ENCODE results near the gene RPRD1B.

Gene RPRD1B

GRCh38 chr20:38043512-38044300 is 10.2 kb downstream of the RPRD1B start:
- Histone ChIP-seq H3K4me3 (ENCODE audit: low read length in 2 of 2) (no peak overlapping the region), H3K4me1 (ENCODE audit: control insufficient read depth, insufficient read depth, low read length) (no peaks in the 10 kb centered on the region), H3K27ac (ENCODE audit: low read length) (no peak overlapping the region), H3K36me3 (ENCODE audit: control insufficient read depth in 2 of 2, insufficient read depth in 2 of 2, low read length in 2 of 2) (peaks cover 14 to 24% of the 10 kb centered on the region in 2 donors), H3K27me3 (ENCODE audit: control insufficient read depth in 1 of 2, insufficient read depth in 2 of 2, low read length in 2 of 2) (no peaks in the 10 kb centered on the region), H3K9ac (ENCODE audit: low read length in 2 of 2) (no peak overlapping the region), H3K9me3 (ENCODE audit: control insufficient read depth in 2 of 2, low read length in 2 of 2) (no peaks in the 10 kb centered on the region)

GRCh38 chr20:38044685-38045084 is 11.1 kb downstream of the RPRD1B start:
- H3K4me3 ChIP-seq (ENCODE audit: low read length in 2 of 2) = no peak overlapping the region
- no peaks in the 10 kb centered on the region for H3K27me3 ChIP-seq (ENCODE audit: control insufficient read depth in 1 of 2, insufficient read depth in 2 of 2, low read length in 2 of 2)
- H3K9ac ChIP-seq (ENCODE audit: low read length in 2 of 2) = no peak overlapping the region
- H3K36me3 ChIP-seq (ENCODE audit: control insufficient read depth in 2 of 2, insufficient read depth in 2 of 2, low read length in 2 of 2) = peaks cover 16 to 26% of the 10 kb centered on the region in 2 donors
- H3K4me1 ChIP-seq (ENCODE audit: control insufficient read depth, insufficient read depth, low read length) = no peaks in the 10 kb centered on the region
- no peak overlapping the region for H3K27ac ChIP-seq (ENCODE audit: low read length)
- H3K9me3 ChIP-seq (ENCODE audit: control insufficient read depth in 2 of 2, low read length in 2 of 2) = no peaks in the 10 kb centered on the region

- H3K27ac ChIP-seq (ENCODE audit: low read length) = no peak overlapping the region
- no peak overlapping the region for H3K4me3 ChIP-seq (ENCODE audit: low read length in 2 of 2)
- no peaks in the 10 kb centered on the region for H3K4me1 ChIP-seq (ENCODE audit: control insufficient read depth, insufficient read depth, low read length)
- H3K27me3 ChIP-seq (ENCODE audit: control insufficient read depth in 1 of 2, insufficient read depth in 2 of 2, low read length in 2 of 2) = no peaks in the 10 kb centered on the region
- H3K9me3 ChIP-seq (ENCODE audit: control insufficient read depth in 2 of 2, low read length in 2 of 2) = no peaks in the 10 kb centered on the region
- no peak overlapping the region for H3K9ac ChIP-seq (ENCODE audit: low read length in 2 of 2)
- peaks cover 27 to 29% of the 10 kb centered on the region in 2 donors for H3K36me3 ChIP-seq (ENCODE audit: control insufficient read depth in 2 of 2, insufficient read depth in 2 of 2, low read length in 2 of 2)
These were observed 13.0 kb downstream of the RPRD1B start for GRCh38 chr20:38046572-38046971.

- Histone ChIP-seq H3K4me1 (ENCODE audit: control insufficient read depth, insufficient read depth, low read length) (no peaks in the 10 kb centered on the region), H3K27ac (ENCODE audit: low read length) (no peak overlapping the region), H3K9ac (ENCODE audit: low read length in 2 of 2) (no peak overlapping the region), H3K27me3 (ENCODE audit: control insufficient read depth in 1 of 2, insufficient read depth in 2 of 2, low read length in 2 of 2) (no peaks in the 10 kb centered on the region), H3K4me3 (ENCODE audit: low read length in 2 of 2) (no peak overlapping the region), H3K36me3 (ENCODE audit: control insufficient read depth in 2 of 2, insufficient read depth in 2 of 2, low read length in 2 of 2) (peaks cover 7 to 17% of the 10 kb centered on the region in 2 donors), H3K9me3 (ENCODE audit: control insufficient read depth in 2 of 2, low read length in 2 of 2) (no peaks in the 10 kb centered on the region)
These were observed 16.3 kb downstream of the RPRD1B start for GRCh38 chr20:38049800-38050199.

GRCh38 chr20:38050686-38051085 is 17.1 kb downstream of the RPRD1B start:
- Histone ChIP-seq H3K4me1 (ENCODE audit: control insufficient read depth, insufficient read depth, low read length) (no peaks in the 10 kb centered on the region), H3K9ac (ENCODE audit: low read length in 2 of 2) (no peak overlapping the region), H3K9me3 (ENCODE audit: control insufficient read depth in 2 of 2, low read length in 2 of 2) (no peaks in the 10 kb centered on the region), H3K4me3 (ENCODE audit: low read length in 2 of 2) (no peak overlapping the region), H3K36me3 (ENCODE audit: control insufficient read depth in 2 of 2, insufficient read depth in 2 of 2, low read length in 2 of 2) (peaks cover 7 to 20% of the 10 kb centered on the region in 2 donors), H3K27ac (ENCODE audit: low read length) (no peak overlapping the region), H3K27me3 (ENCODE audit: control insufficient read depth in 1 of 2, insufficient read depth in 2 of 2, low read length in 2 of 2) (no peaks in the 10 kb centered on the region)

- H3K4me3 ChIP-seq (ENCODE audit: low read length in 2 of 2) = no peak overlapping the region
- H3K27ac ChIP-seq (ENCODE audit: low read length) = no peak overlapping the region
- H3K9ac ChIP-seq (ENCODE audit: low read length in 2 of 2) = no peak overlapping the region
- no peaks in the 10 kb centered on the region for H3K4me1 ChIP-seq (ENCODE audit: control insufficient read depth, insufficient read depth, low read length)
- peaks cover 7 to 20% of the 10 kb centered on the region in 2 donors for H3K36me3 ChIP-seq (ENCODE audit: control insufficient read depth in 2 of 2, insufficient read depth in 2 of 2, low read length in 2 of 2)
- no peaks in the 10 kb centered on the region for H3K9me3 ChIP-seq (ENCODE audit: control insufficient read depth in 2 of 2, low read length in 2 of 2)
- H3K27me3 ChIP-seq (ENCODE audit: control insufficient read depth in 1 of 2, insufficient read depth in 2 of 2, low read length in 2 of 2) = no peaks in the 10 kb centered on the region
These were observed 19.3 kb downstream of the RPRD1B start for GRCh38 chr20:38052870-38053269.

GRCh38 chr20:38054647-38055046 is 21.1 kb downstream of the RPRD1B start:
- Histone ChIP-seq H3K27ac (ENCODE audit: low read length) (no peak overlapping the region), H3K9me3 (ENCODE audit: control insufficient read depth in 2 of 2, low read length in 2 of 2) (no peaks in the 10 kb centered on the region), H3K27me3 (ENCODE audit: control insufficient read depth in 1 of 2, insufficient read depth in 2 of 2, low read length in 2 of 2) (no peaks in the 10 kb centered on the region), H3K4me1 (ENCODE audit: control insufficient read depth, insufficient read depth, low read length) (no peaks in the 10 kb centered on the region), H3K4me3 (ENCODE audit: low read length in 2 of 2) (no peak overlapping the region), H3K36me3 (ENCODE audit: control insufficient read depth in 2 of 2, insufficient read depth in 2 of 2, low read length in 2 of 2) (peaks cover 10 to 27% of the 10 kb centered on the region in 2 donors), H3K9ac (ENCODE audit: low read length in 2 of 2) (no peak overlapping the region)

- Histone ChIP-seq H3K27me3 (ENCODE audit: control insufficient read depth in 1 of 2, insufficient read depth in 2 of 2, low read length in 2 of 2) (no peaks in the 10 kb centered on the region), H3K9ac (ENCODE audit: low read length in 2 of 2) (no peak overlapping the region), H3K4me1 (ENCODE audit: control insufficient read depth, insufficient read depth, low read length) (no peaks in the 10 kb centered on the region), H3K4me3 (ENCODE audit: low read length in 2 of 2) (no peak overlapping the region), H3K27ac (ENCODE audit: low read length) (no peak overlapping the region), H3K9me3 (ENCODE audit: control insufficient read depth in 2 of 2, low read length in 2 of 2) (no peaks in the 10 kb centered on the region), H3K36me3 (ENCODE audit: control insufficient read depth in 2 of 2, insufficient read depth in 2 of 2, low read length in 2 of 2) (peaks cover 11 to 27% of the 10 kb centered on the region in 2 donors)
These were observed 21.7 kb downstream of the RPRD1B start for GRCh38 chr20:38055294-38055693.

- Histone ChIP-seq H3K4me3 (ENCODE audit: low read length in 2 of 2) (no peak overlapping the region), H3K27ac (ENCODE audit: low read length) (no peak overlapping the region), H3K36me3 (ENCODE audit: control insufficient read depth in 2 of 2, insufficient read depth in 2 of 2, low read length in 2 of 2) (peaks cover 13 to 31% of the 10 kb centered on the region in 2 donors), H3K4me1 (ENCODE audit: control insufficient read depth, insufficient read depth, low read length) (no peaks in the 10 kb centered on the region), H3K9me3 (ENCODE audit: control insufficient read depth in 2 of 2, low read length in 2 of 2) (no peaks in the 10 kb centered on the region), H3K27me3 (ENCODE audit: control insufficient read depth in 1 of 2, insufficient read depth in 2 of 2, low read length in 2 of 2) (no peaks in the 10 kb centered on the region), H3K9ac (ENCODE audit: low read length in 2 of 2) (no peak overlapping the region)
These were observed 22.3 kb downstream of the RPRD1B start for GRCh38 chr20:38055848-38056247.

GRCh38 chr20:38057351-38057972 is 23.9 kb downstream of the RPRD1B start:
- Histone ChIP-seq H3K9me3 (ENCODE audit: control insufficient read depth in 2 of 2, low read length in 2 of 2) (no peaks in the 10 kb centered on the region), H3K27me3 (ENCODE audit: control insufficient read depth in 1 of 2, insufficient read depth in 2 of 2, low read length in 2 of 2) (no peaks in the 10 kb centered on the region), H3K9ac (ENCODE audit: low read length in 2 of 2) (no peak overlapping the region), H3K4me3 (ENCODE audit: low read length in 2 of 2) (no peak overlapping the region), H3K4me1 (ENCODE audit: control insufficient read depth, insufficient read depth, low read length) (no peaks in the 10 kb centered on the region), H3K27ac (ENCODE audit: low read length) (no peak overlapping the region), H3K36me3 (ENCODE audit: control insufficient read depth in 2 of 2, insufficient read depth in 2 of 2, low read length in 2 of 2) (peaks cover 23 to 41% of the 10 kb centered on the region in 2 donors)

- Histone ChIP-seq H3K36me3 (ENCODE audit: control insufficient read depth in 2 of 2, insufficient read depth in 2 of 2, low read length in 2 of 2) (peaks cover 27 to 47% of the 10 kb centered on the region in 2 donors), H3K27ac (ENCODE audit: low read length) (no peak overlapping the region), H3K9me3 (ENCODE audit: control insufficient read depth in 2 of 2, low read length in 2 of 2) (no peaks in the 10 kb centered on the region), H3K4me1 (ENCODE audit: control insufficient read depth, insufficient read depth, low read length) (no peaks in the 10 kb centered on the region), H3K27me3 (ENCODE audit: control insufficient read depth in 1 of 2, insufficient read depth in 2 of 2, low read length in 2 of 2) (no peaks in the 10 kb centered on the region), H3K4me3 (ENCODE audit: low read length in 2 of 2) (no peak overlapping the region), H3K9ac (ENCODE audit: low read length in 2 of 2) (no peak overlapping the region)
These were observed 26.3 kb downstream of the RPRD1B start for GRCh38 chr20:38059832-38060231.
